Heart left ventricle (tissue), 13 donors: ENCODE data around the gene CDH8.

Experiments used
- POLR2A ChIP-seq, 2 donors: fragments of 450-650 bp; IDR thresholded peaks; one replicate each; pipeline ENCODE4 v1.6.1; 2017; ENCODE audit warnings: antibody characterized with exemption in 2 of 2, mild to moderate bottlenecking in 2 of 2, moderate library complexity in 2 of 2
- TF ChIP-seq, protein P1 (sequence below), 12 donors: fragments of 200-600 bp; sonication (generic) in 4 of 12; IDR thresholded peaks; one replicate each; pipeline versions ENCODE4 v1.5.0 to v1.8.0; 2018 to 2022; ENCODE audit warnings: antibody characterized with exemption in 12 of 12, mild to moderate bottlenecking in 5 of 12
- donor health status: ischemic (EF 13 %, LVEDD 7.1; RV severe dilation, severe dysfunction).
- donor health status: DM: no; HTN: yes; CAD: no.
- donor health status: DM: no; HTN: no; CAD: no.
- donor health status: ischemic (EF 25% LVEDD 6.9; RV normal size, moderate dysfunction).
- donor health status: ischemic (EF 25% LVEDD 5.7; RV mildly dilated, moderate dysfunction).
- donor health status: ischemic (EF 35%, LVEDD 5.7; RV mildly dilated, moderate dysfunction).
- donor health status: nonischemic (EF 11% LVEDD 7.7; RV severe dilation, severe dysfunction).
- donor health status: DM: yes; HTN: yes; CAD: no.
- donor health status: PGD.
- donor health status: ischemic (EF 29% LVEDD 5.4; RV normal size, mild dysfunction).
- donor health status: nonischemic (EF 23%, LVEDD 6.1; RV moderate dilation, normal function).

DNA sequence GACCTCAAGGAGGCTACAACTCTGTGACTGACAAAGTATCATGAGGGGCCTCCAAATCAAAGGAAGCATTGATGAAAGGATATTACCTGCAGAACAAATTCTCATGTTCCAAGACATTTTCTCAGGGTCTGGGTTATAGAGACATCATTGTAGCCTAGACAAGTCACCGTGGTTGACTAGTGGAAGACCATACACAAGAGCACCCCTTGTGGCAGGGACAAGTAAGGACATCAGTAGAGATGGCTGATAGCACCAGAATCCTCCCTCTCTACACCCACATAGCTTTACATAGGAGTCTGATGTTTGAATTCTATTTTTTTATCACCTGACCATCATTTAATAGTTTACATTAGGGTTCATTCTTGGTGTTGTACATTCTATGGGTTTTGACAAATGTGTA is 32.5 kb upstream of the CDH8 start:
- TF ChIP-seq, protein P1, sequence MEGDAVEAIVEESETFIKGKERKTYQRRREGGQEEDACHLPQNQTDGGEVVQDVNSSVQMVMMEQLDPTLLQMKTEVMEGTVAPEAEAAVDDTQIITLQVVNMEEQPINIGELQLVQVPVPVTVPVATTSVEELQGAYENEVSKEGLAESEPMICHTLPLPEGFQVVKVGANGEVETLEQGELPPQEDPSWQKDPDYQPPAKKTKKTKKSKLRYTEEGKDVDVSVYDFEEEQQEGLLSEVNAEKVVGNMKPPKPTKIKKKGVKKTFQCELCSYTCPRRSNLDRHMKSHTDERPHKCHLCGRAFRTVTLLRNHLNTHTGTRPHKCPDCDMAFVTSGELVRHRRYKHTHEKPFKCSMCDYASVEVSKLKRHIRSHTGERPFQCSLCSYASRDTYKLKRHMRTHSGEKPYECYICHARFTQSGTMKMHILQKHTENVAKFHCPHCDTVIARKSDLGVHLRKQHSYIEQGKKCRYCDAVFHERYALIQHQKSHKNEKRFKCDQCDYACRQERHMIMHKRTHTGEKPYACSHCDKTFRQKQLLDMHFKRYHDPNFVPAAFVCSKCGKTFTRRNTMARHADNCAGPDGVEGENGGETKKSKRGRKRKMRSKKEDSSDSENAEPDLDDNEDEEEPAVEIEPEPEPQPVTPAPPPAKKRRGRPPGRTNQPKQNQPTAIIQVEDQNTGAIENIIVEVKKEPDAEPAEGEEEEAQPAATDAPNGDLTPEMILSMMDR (IDR thresholded peaks at IDR 0.05), result peak in 1 of 12 donors; percentile 15
- TF ChIP-seq POLR2A (IDR thresholded peaks at IDR 0.05), result no peak
